Neural cell (in vitro differentiated cells): ENCODE results near the gene LPAR1. TPM values are rescaled to one million over a fixed set of nuclear protein-coding genes. Genes with fewer than 3 reads are reported as not detected.

Source experiments
- H2AFZ ChIP-seq: fragments of 200-600, 300-800 bp; sonication (generic), shearing (Covaris generic); 2 replicates; pipeline ENCODE4 v1.6.0; 2014; ENCODE audit warnings: low read depth, mild to moderate bottlenecking, antibody characterized with exemption, low read length, moderate library complexity
- H3F3A ChIP-seq: fragments of 200-600 bp; shearing (Covaris generic); 2 replicates; pipeline ENCODE4 v1.6.1; 2016; ENCODE audit warnings: mild to moderate bottlenecking, moderate library complexity, mixed read lengths, antibody characterized with exemption, low read length; ENCODE audit not compliant: insufficient read depth, poor library complexity, severe bottlenecking
- H3K27ac ChIP-seq: fragments of 200-600, 300-800 bp; sonication (generic), shearing (Covaris generic); 2 replicates; pipeline ENCODE4 v1.5.1; 2014; ENCODE audit warnings: mild to moderate bottlenecking, low read length, moderate library complexity
- H3K27me3 ChIP-seq: fragments of 300-800, 200-600 bp; sonication (generic), shearing (Covaris generic); 2 replicates; pipeline ENCODE4 v1.6.0; 2014; ENCODE audit warnings: mild to moderate bottlenecking, low read depth, low read length, moderate library complexity; ENCODE audit not compliant: insufficient read depth
- H3K36me3 ChIP-seq: fragments of 300-800, 200-600 bp; sonication (generic), shearing (Covaris generic); 2 replicates; pipeline ENCODE4 v1.5.1; 2014; ENCODE audit warnings: mild to moderate bottlenecking, antibody characterized with exemption, low read length, moderate library complexity; ENCODE audit not compliant: insufficient read depth
- H3K4me2 ChIP-seq: fragments of 300-800, 200-600 bp; sonication (generic), shearing (Covaris generic); 2 replicates; pipeline ENCODE4 v1.6.0; 2014; ENCODE audit warnings: mild to moderate bottlenecking, low read length
- H3K4me3 ChIP-seq: fragments of 300-800, 200-600 bp; sonication (generic), shearing (Covaris generic); 2 replicates; pipeline ENCODE4 v1.5.1; 2014; ENCODE audit warnings: mild to moderate bottlenecking, low read length, moderate library complexity
- H3K79me2 ChIP-seq: fragments of 200-600 bp; shearing (Covaris generic); replicated peaks from 2 replicates; pipeline ENCODE4 v1.6.0; 2014; ENCODE audit warnings: mild to moderate bottlenecking, low read length, moderate library complexity; ENCODE audit not compliant: insufficient read depth
- H3K9ac ChIP-seq: fragments of 300-800, 200-600 bp; sonication (generic), shearing (Covaris generic); 2 replicates; pipeline ENCODE4 v1.6.1; 2016; ENCODE audit warnings: mild to moderate bottlenecking, low read length, mixed read lengths
- H3K9me2 ChIP-seq: fragments of 200-600 bp; shearing (Covaris generic); 2 replicates; pipeline ENCODE4 v1.6.1; 2016; ENCODE audit warnings: mild to moderate bottlenecking, low read length, mixed read lengths; ENCODE audit not compliant: insufficient read depth
- H3K9me3 ChIP-seq: fragments of 200-600, 300-800 bp; sonication (generic), shearing (Covaris generic); 2 replicates; pipeline ENCODE4 v1.6.1; 2016; ENCODE audit warnings: mild to moderate bottlenecking, mixed run types, low read length, moderate library complexity, mixed read lengths
- H4K20me1 ChIP-seq: fragments of 200-600 bp; shearing (Covaris generic); 2 replicates; pipeline ENCODE4 v1.6.1; 2016; ENCODE audit warnings: mild to moderate bottlenecking, mixed run types; ENCODE audit not compliant: insufficient read depth
- EP300 ChIP-seq: fragments of 450-650 bp; conservative IDR thresholded peaks from 2 replicates; pipeline ENCODE4 v1.6.1; 2014; ENCODE audit warnings: antibody characterized with exemption, mild to moderate bottlenecking, moderate library complexity; ENCODE audit not compliant: poor library complexity, severe bottlenecking
- EZH2 ChIP-seq: fragments of 200-600, 300-800 bp; shearing (Covaris generic), sonication (generic); IDR thresholded peaks from 2 replicates; pipeline ENCODE4 v1.6.1; 2014; ENCODE audit warnings: antibody characterized with exemption, low read length, borderline replicate concordance, mild to moderate bottlenecking; ENCODE audit not compliant: insufficient read depth, poor library complexity, severe bottlenecking
- MXI1 ChIP-seq: fragments of 450-650 bp; conservative IDR thresholded peaks from 2 replicates; pipeline ENCODE4 v1.6.1; 2014; ENCODE audit warnings: antibody characterized with exemption, mild to moderate bottlenecking; ENCODE audit not compliant: poor library complexity, severe bottlenecking
- RAD21 ChIP-seq: fragments of 450-650 bp; conservative IDR thresholded peaks from 2 replicates; pipeline ENCODE4 v1.6.1; 2014; ENCODE audit warnings: antibody characterized with exemption, mild to moderate bottlenecking, moderate library complexity
- SMC3 ChIP-seq: fragments of 450-650 bp; conservative IDR thresholded peaks from 2 replicates; pipeline ENCODE4 v1.6.1; 2014; ENCODE audit warnings: antibody characterized with exemption, mild to moderate bottlenecking, moderate library complexity; ENCODE audit not compliant: poor library complexity
- TAF1 ChIP-seq: IDR thresholded peaks from 2 replicates; pipeline ENCODE4 v1.6.1; 2012; ENCODE audit warnings: low read depth
- polyA plus RNA-seq: library from polyadenylated mRNA; depleted of rRNA; stranded (reverse); fragments of >200 nt; gene quantifications from 2 replicates; pipeline ENCODE4 v1.2.3, GENCODE V29; 2014
- TF ChIP-seq, protein P1 (sequence below): IDR thresholded peaks from 2 replicates; pipeline ENCODE4 v1.6.1; 2012; ENCODE audit warnings: borderline replicate concordance
- TF ChIP-seq, protein P2 (sequence below): fragments of 450-650 bp; IDR thresholded peaks from 2 replicates; pipeline ENCODE4 v1.5.1; 2014; ENCODE audit warnings: antibody characterized with exemption, mild to moderate bottlenecking, moderate library complexity; ENCODE audit not compliant: poor library complexity, severe bottlenecking

The LPAR1 gene
- polyA plus RNA-seq, 1 donor from 2014 or later, result 0.54 TPM

DNA sequence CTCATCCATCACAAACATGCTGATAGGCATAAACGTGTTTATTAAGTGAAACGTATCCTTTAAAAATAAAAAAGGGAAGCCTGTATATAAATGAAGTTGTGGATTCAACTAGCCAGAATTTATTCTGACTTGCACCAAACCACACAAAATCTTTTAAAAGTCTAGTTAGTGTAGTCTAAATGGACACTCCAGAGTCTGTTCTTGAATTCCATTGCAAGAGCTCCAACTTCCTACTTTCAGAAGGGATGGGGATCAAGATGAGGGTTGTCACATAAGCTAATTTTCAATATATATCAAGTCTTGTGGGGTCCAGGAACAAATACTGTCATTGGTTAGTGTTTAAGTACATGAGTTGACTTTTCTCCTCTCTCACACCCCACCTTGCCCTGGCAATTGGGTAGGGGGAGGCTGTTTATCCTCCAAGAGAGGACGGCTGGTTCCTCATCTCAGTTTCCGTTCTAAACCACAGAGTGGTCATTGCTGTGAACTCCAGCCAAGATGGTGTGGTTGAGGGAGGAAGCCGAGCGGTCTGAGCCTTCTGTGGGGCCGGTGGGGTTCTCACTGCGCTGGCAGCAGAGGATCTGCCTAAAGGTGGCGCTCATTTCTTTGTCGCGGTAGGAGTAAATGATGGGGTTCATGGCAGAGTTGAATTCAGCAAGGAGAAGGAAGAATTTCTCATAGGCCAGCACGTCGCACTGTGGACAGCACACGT lies 163.2 kb downstream of the LPAR1 start:
- Histone ChIP-seq H2AFZ (no peak overlapping the region), H3K4me3 (no peak overlapping the region), H3K9me2 (no peaks in the 10 kb centered on the region), H3K27ac (no peak overlapping the region), H3K79me2 (no peaks in the 10 kb centered on the region), H3K4me2 (no peak overlapping the region), H3K36me3 (no peaks in the 10 kb centered on the region), H3K9me3 (no peaks in the 10 kb centered on the region), H4K20me1 (no peaks in the 10 kb centered on the region), H3F3A (no peaks in the 10 kb centered on the region), H3K9ac (no peak overlapping the region), H3K27me3 (no peaks in the 10 kb centered on the region)
- TF ChIP-seq TAF1 (no peak), EP300 (no peak), EZH2 (no peak), RAD21 (no peak), SMC3 (no peak)
- TF ChIP-seq, protein P1, sequence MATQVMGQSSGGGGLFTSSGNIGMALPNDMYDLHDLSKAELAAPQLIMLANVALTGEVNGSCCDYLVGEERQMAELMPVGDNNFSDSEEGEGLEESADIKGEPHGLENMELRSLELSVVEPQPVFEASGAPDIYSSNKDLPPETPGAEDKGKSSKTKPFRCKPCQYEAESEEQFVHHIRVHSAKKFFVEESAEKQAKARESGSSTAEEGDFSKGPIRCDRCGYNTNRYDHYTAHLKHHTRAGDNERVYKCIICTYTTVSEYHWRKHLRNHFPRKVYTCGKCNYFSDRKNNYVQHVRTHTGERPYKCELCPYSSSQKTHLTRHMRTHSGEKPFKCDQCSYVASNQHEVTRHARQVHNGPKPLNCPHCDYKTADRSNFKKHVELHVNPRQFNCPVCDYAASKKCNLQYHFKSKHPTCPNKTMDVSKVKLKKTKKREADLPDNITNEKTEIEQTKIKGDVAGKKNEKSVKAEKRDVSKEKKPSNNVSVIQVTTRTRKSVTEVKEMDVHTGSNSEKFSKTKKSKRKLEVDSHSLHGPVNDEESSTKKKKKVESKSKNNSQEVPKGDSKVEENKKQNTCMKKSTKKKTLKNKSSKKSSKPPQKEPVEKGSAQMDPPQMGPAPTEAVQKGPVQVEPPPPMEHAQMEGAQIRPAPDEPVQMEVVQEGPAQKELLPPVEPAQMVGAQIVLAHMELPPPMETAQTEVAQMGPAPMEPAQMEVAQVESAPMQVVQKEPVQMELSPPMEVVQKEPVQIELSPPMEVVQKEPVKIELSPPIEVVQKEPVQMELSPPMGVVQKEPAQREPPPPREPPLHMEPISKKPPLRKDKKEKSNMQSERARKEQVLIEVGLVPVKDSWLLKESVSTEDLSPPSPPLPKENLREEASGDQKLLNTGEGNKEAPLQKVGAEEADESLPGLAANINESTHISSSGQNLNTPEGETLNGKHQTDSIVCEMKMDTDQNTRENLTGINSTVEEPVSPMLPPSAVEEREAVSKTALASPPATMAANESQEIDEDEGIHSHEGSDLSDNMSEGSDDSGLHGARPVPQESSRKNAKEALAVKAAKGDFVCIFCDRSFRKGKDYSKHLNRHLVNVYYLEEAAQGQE, result no peak

GRCh38 chr9:110872920-110873319 lies 165.3 kb downstream of the LPAR1 start:
- H3K9me2 ChIP-seq, result no peaks in the 10 kb centered on the region
- H3K4me3 ChIP-seq, result no peak overlapping the region
- H4K20me1 ChIP-seq, result no peaks in the 10 kb centered on the region
- no peak overlapping the region for H3K27ac ChIP-seq
- H3K79me2 ChIP-seq, result no peaks in the 10 kb centered on the region
- no peak for TF ChIP-seq SMC3
- TF ChIP-seq, protein P2, sequence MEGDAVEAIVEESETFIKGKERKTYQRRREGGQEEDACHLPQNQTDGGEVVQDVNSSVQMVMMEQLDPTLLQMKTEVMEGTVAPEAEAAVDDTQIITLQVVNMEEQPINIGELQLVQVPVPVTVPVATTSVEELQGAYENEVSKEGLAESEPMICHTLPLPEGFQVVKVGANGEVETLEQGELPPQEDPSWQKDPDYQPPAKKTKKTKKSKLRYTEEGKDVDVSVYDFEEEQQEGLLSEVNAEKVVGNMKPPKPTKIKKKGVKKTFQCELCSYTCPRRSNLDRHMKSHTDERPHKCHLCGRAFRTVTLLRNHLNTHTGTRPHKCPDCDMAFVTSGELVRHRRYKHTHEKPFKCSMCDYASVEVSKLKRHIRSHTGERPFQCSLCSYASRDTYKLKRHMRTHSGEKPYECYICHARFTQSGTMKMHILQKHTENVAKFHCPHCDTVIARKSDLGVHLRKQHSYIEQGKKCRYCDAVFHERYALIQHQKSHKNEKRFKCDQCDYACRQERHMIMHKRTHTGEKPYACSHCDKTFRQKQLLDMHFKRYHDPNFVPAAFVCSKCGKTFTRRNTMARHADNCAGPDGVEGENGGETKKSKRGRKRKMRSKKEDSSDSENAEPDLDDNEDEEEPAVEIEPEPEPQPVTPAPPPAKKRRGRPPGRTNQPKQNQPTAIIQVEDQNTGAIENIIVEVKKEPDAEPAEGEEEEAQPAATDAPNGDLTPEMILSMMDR, result no peak
- TF ChIP-seq MXI1, result no peak
- no peak for TF ChIP-seq EP300
- no peak for TF ChIP-seq TAF1
- no peak for TF ChIP-seq EZH2
- H3K27me3 ChIP-seq, result no peaks in the 10 kb centered on the region
- H2AFZ ChIP-seq, result no peak overlapping the region
- no peaks in the 10 kb centered on the region for H3F3A ChIP-seq
- H3K4me2 ChIP-seq, result no peak overlapping the region
- no peaks in the 10 kb centered on the region for H3K36me3 ChIP-seq
- no peak overlapping the region for H3K9ac ChIP-seq
- H3K9me3 ChIP-seq, result no peaks in the 10 kb centered on the region
